DOHH2 (cell line): Measurements from ENCODE around the gene HERC5.

Experiments used
- H3F3A ChIP-seq: fragments of 200-600 bp; sonication (generic), shearing (Covaris generic); 2 replicates; pipeline ENCODE4 v1.6.0; 2016; ENCODE audit warnings: antibody characterized with exemption, mild to moderate bottlenecking; ENCODE audit not compliant: control insufficient read depth, insufficient read depth
- H3K27ac ChIP-seq: fragments of 200-600 bp; sonication (generic); 2 replicates; pipeline ENCODE4 v1.5.1; 2014; ENCODE audit warnings: low read depth, mild to moderate bottlenecking, low read length, moderate library complexity
- H3K27me3 ChIP-seq: fragments of 200-600 bp; sonication (generic); 2 replicates; pipeline ENCODE4 v1.6.1; 2014; ENCODE audit warnings: mild to moderate bottlenecking, low read length, mixed read lengths; ENCODE audit not compliant: control insufficient read depth
- H3K36me3 ChIP-seq: fragments of 200-600 bp; sonication (generic); 2 replicates; pipeline ENCODE4 v1.6.1; 2014; ENCODE audit warnings: mild to moderate bottlenecking, low read length, moderate library complexity, mixed read lengths; ENCODE audit not compliant: control insufficient read depth
- H3K4me1 ChIP-seq: fragments of 200-600 bp; sonication (generic); 2 replicates; pipeline ENCODE4 v1.6.1; 2014; ENCODE audit warnings: mild to moderate bottlenecking, low read length, mixed read lengths; ENCODE audit not compliant: control insufficient read depth
- H3K4me2 ChIP-seq: fragments of 200-600 bp; sonication (generic); 2 replicates; pipeline ENCODE4 v1.6.0; 2014; ENCODE audit warnings: mild to moderate bottlenecking, low read length, moderate library complexity
- H3K4me3 ChIP-seq: fragments of 200-600 bp; sonication (generic); 2 replicates; pipeline ENCODE4 v1.5.1; 2014; ENCODE audit warnings: mild to moderate bottlenecking, low read length, mixed read lengths
- H3K79me2 ChIP-seq: fragments of 200-600 bp; sonication (generic); 2 replicates; pipeline ENCODE4 v1.6.1; 2014; ENCODE audit warnings: mild to moderate bottlenecking, low read length, mixed read lengths; ENCODE audit not compliant: control insufficient read depth
- H3K9me2 ChIP-seq: fragments of 200-600 bp; sonication (generic); replicated peaks from 2 replicates; pipeline ENCODE4 v1.6.1; 2014; ENCODE audit warnings: mild to moderate bottlenecking, low read length, mixed read lengths; ENCODE audit not compliant: control insufficient read depth
- H3K9me3 ChIP-seq: fragments of 200-600 bp; sonication (generic); 2 replicates; pipeline ENCODE4 v1.6.1; 2014; ENCODE audit warnings: antibody characterized with exemption, low read length, mixed read lengths; ENCODE audit not compliant: control insufficient read depth, insufficient read depth
- H4K20me1 ChIP-seq: fragments of 200-600 bp; sonication (generic); 2 replicates; pipeline ENCODE4 v1.6.0; 2014; ENCODE audit warnings: low read depth, mild to moderate bottlenecking, antibody characterized with exemption, low read length, moderate library complexity; ENCODE audit not compliant: control insufficient read depth, insufficient read depth
- EZH2phosphoT487 ChIP-seq: fragments of 200-600 bp; sonication (generic); IDR thresholded peaks from 2 replicates; pipeline ENCODE4 v1.6.1; 2017; ENCODE audit warnings: borderline replicate concordance, mild to moderate bottlenecking, antibody characterized with exemption, low read length, moderate library complexity, mixed read lengths
- TF ChIP-seq, protein P1 (sequence below): fragments of 200-600 bp; sonication (generic); IDR thresholded peaks from one replicate; pipeline ENCODE4 v1.5.1; 2014; ENCODE audit warnings: antibody characterized with exemption, mild to moderate bottlenecking, low read depth, low read length; ENCODE audit not compliant: poor library complexity, severe bottlenecking

HERC5 gene

GRCh38 chr4:88415982-88416381, 40.9 kb upstream of the HERC5 start:
- H3K27ac ChIP-seq = no peak overlapping the region

GRCh38 chr4:88418411-88418810, 38.5 kb upstream of the HERC5 start:
- Histone ChIP-seq H3K4me3 (no peak overlapping the region), H3F3A (no peaks in the 10 kb centered on the region), H3K4me1 (no peaks in the 10 kb centered on the region), H3K9me3 (no peaks in the 10 kb centered on the region), H3K9me2 (no peaks in the 10 kb centered on the region), H3K4me2 (no peak overlapping the region), H3K27me3 (0 out of 2 replicates have a peak, but pooled peaks cover 3% of the 10 kb centered on the region), H3K36me3 (no peaks in the 10 kb centered on the region), H4K20me1 (no peaks in the 10 kb centered on the region), H3K79me2 (no peaks in the 10 kb centered on the region), H3K27ac (no peak overlapping the region)
- TF ChIP-seq EZH2phosphoT487 = no peak
- TF ChIP-seq, protein P1, sequence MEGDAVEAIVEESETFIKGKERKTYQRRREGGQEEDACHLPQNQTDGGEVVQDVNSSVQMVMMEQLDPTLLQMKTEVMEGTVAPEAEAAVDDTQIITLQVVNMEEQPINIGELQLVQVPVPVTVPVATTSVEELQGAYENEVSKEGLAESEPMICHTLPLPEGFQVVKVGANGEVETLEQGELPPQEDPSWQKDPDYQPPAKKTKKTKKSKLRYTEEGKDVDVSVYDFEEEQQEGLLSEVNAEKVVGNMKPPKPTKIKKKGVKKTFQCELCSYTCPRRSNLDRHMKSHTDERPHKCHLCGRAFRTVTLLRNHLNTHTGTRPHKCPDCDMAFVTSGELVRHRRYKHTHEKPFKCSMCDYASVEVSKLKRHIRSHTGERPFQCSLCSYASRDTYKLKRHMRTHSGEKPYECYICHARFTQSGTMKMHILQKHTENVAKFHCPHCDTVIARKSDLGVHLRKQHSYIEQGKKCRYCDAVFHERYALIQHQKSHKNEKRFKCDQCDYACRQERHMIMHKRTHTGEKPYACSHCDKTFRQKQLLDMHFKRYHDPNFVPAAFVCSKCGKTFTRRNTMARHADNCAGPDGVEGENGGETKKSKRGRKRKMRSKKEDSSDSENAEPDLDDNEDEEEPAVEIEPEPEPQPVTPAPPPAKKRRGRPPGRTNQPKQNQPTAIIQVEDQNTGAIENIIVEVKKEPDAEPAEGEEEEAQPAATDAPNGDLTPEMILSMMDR = no peak

More at GRCh38 chr4:88415982-88416381, 40.9 kb upstream of the HERC5 start:
- no peaks in the 10 kb centered on the region for H4K20me1 ChIP-seq
- no peaks in the 10 kb centered on the region for H3F3A ChIP-seq
- H3K27me3 ChIP-seq = peaks cover 3% of the 10 kb centered on the region; the same call in 1 of the 2 replicates
- TF ChIP-seq EZH2phosphoT487 = no peak
- TF ChIP-seq, protein P1 = no peak
- H3K4me2 ChIP-seq = no peak overlapping the region
- H3K36me3 ChIP-seq = no peaks in the 10 kb centered on the region
- no peaks in the 10 kb centered on the region for H3K4me1 ChIP-seq
- no peaks in the 10 kb centered on the region for H3K9me2 ChIP-seq
- no peaks in the 10 kb centered on the region for H3K79me2 ChIP-seq
- H3K9me3 ChIP-seq = no peaks in the 10 kb centered on the region
- no peak overlapping the region for H3K4me3 ChIP-seq

GRCh38 chr4:88419874-88420273, 37.0 kb upstream of the HERC5 start:
- H3K4me1 ChIP-seq = no peaks in the 10 kb centered on the region
- H3K79me2 ChIP-seq = no peaks in the 10 kb centered on the region
- H3K27me3 ChIP-seq = 0 out of 2 replicates have a peak, but pooled peaks cover 3% of the 10 kb centered on the region
- H3K36me3 ChIP-seq = no peaks in the 10 kb centered on the region
- no peak overlapping the region for H3K4me3 ChIP-seq
- H3K9me3 ChIP-seq = no peaks in the 10 kb centered on the region
- TF ChIP-seq, protein P1 = no peak
- TF ChIP-seq EZH2phosphoT487 = no peak
- H3K27ac ChIP-seq = no peak overlapping the region
- H3K9me2 ChIP-seq = no peaks in the 10 kb centered on the region
- no peaks in the 10 kb centered on the region for H3F3A ChIP-seq
- no peak overlapping the region for H3K4me2 ChIP-seq
- H4K20me1 ChIP-seq = no peaks in the 10 kb centered on the region
